HCT116 (cell line): ENCODE data around the gene OSBPL10. TPM values are rescaled to one million over a fixed set of nuclear protein-coding genes. Genes with fewer than 3 reads are reported as not detected.

Experiments
- ATAC-seq: fragments of 200-7000 bp; cut with Tn5 transposase; 2 replicates; pipeline ENCODE4 v1.9.1; 2020; ENCODE audit warnings: mild to moderate bottlenecking, moderate library complexity
- BruUV-seq: library from RNA; stranded (reverse); fragments of 400-500 nt; replicated peaks from 2 replicates; lab custom pipeline; 2021; lab: Mats Ljungman, UMichigan
- CTCF ChIA-PET: fragments of 300-600 bp; sonication (Branson Sonifier 250); formaldehyde crosslinking; loops from one replicate; lab custom pipeline; 2021; ENCODE audit warnings: antibody characterized with exemption; lab: Charles Lee
- POLR2A ChIA-PET: fragments of 300-600, 350-600 bp; sonication (Branson Sonifier 250); formaldehyde crosslinking; loops from one replicate; lab custom pipeline; 2021; ENCODE audit warnings: antibody characterized with exemption; lab: Charles Lee
- RAD21 ChIA-PET, 2 experiments: fragments of 300-600 bp; sonication (Branson Sonifier 250); formaldehyde crosslinking; loops; one replicate each; lab custom pipeline; 2023; ENCODE audit warnings: low total read pairs in 2 of 2; ENCODE audit not compliant: uncharacterized antibody in 2 of 2, unreplicated experiment in 2 of 2, low non-redundant PET in 1 of 2; lab: Charles Lee
- DNase-seq: peaks from one replicate; pipeline ENCODE4 v3.0.0-alpha.2; 2010; ENCODE audit warnings: low read depth, low spot score
- H2AFZ ChIP-seq: fragments of 200-600 bp; shearing (Covaris generic), sonication (generic); 2 replicates; pipeline ENCODE4 v1.6.1; 2017; ENCODE audit warnings: low read depth, mixed run types, mixed read lengths, antibody characterized with exemption, low read length; ENCODE audit not compliant: poor library complexity, severe bottlenecking
- H3K27ac ChIP-seq: 2 replicates; pipeline ENCODE4 v1.5.1; 2012; ENCODE audit warnings: low read depth, low read length
- H3K27me3 ChIP-seq: fragments of 200-600 bp; sonication (generic); 2 replicates; pipeline ENCODE4 v1.6.1; 2016; ENCODE audit warnings: mixed run types, low read length, mixed read lengths; ENCODE audit not compliant: insufficient read depth
- H3K36me3 ChIP-seq, 2 experiments: fragments of 200-500 bp in 1 of 2; fragments of 200-600 bp in 1 of 2; sonication (Bioruptor generic) in 1 of 2; sonication (generic) in 1 of 2; 2 replicates each; pipeline versions ENCODE4 v1.5.1 to v1.6.1; 2014 to 2016; ENCODE audit warnings: low read length in 2 of 2, inconsistent platforms in 1 of 2, mixed read lengths in 1 of 2, mixed run types in 1 of 2; ENCODE audit not compliant: insufficient read depth in 2 of 2, control insufficient read depth in 1 of 2
- H3K4me1 ChIP-seq, 2 experiments: fragments of 200-600 bp in 1 of 2; sonication (generic) in 1 of 2; 2 replicates each; pipeline versions ENCODE4 v1.5.1 to v1.6.1; 2012 to 2017; ENCODE audit warnings: low read length in 2 of 2, inconsistent platforms in 1 of 2, mild to moderate bottlenecking in 1 of 2, mixed read lengths in 1 of 2, mixed run types in 1 of 2, moderate library complexity in 1 of 2; ENCODE audit not compliant: insufficient read depth in 2 of 2, control insufficient read depth in 1 of 2
- H3K4me2 ChIP-seq: fragments of 200-600 bp; sonication (generic); 2 replicates; pipeline ENCODE4 v1.6.1; 2017; ENCODE audit warnings: mixed run types, low read length, mixed read lengths
- H3K4me3 ChIP-seq, 2 experiments: fragments of 200-600 bp in 1 of 2; sonication (generic) in 1 of 2; replicated peaks in 1 of 2; 2 replicates each; pipeline ENCODE4 v1.5.1; 2011 to 2016; ENCODE audit warnings: low read length in 2 of 2, control low read depth in 1 of 2, low read depth in 1 of 2, mild to moderate bottlenecking in 1 of 2, mixed read lengths in 1 of 2, mixed run types in 1 of 2
- H3K79me2 ChIP-seq: fragments of 200-600 bp; sonication (generic); 2 replicates; pipeline ENCODE4 v1.6.1; 2017; ENCODE audit warnings: mild to moderate bottlenecking, mixed run types, low read length, moderate library complexity, mixed read lengths; ENCODE audit not compliant: insufficient read depth
- H3K9ac ChIP-seq: fragments of 200-600 bp; sonication (generic); 2 replicates; pipeline ENCODE4 v1.6.1; 2016; ENCODE audit warnings: low read length, mixed read lengths
- H3K9me2 ChIP-seq: fragments of 200-600 bp; sonication (generic), shearing (Covaris generic); 2 replicates; pipeline ENCODE4 v1.6.1; 2017; ENCODE audit warnings: mixed run types, mild to moderate bottlenecking, moderate library complexity; ENCODE audit not compliant: insufficient read depth
- H3K9me3 ChIP-seq, 2 experiments: fragments of 200-500 bp in 1 of 2; fragments of 200-600 bp in 1 of 2; sonication (Bioruptor generic) in 1 of 2; sonication (generic) in 1 of 2; 2 replicates each; pipeline ENCODE4 v1.6.1; 2014 to 2017; ENCODE audit warnings: low read length in 2 of 2, mixed read lengths in 2 of 2, inconsistent platforms in 1 of 2, low read depth in 1 of 2, mild to moderate bottlenecking in 1 of 2, mixed run types in 1 of 2, moderate library complexity in 1 of 2; ENCODE audit not compliant: control insufficient read depth in 1 of 2, insufficient read depth in 1 of 2
- H4K20me1 ChIP-seq: fragments of 200-600 bp; sonication (generic), shearing (Covaris generic); 2 replicates; pipeline ENCODE4 v1.6.1; 2017; ENCODE audit warnings: mixed run types, mild to moderate bottlenecking, moderate library complexity; ENCODE audit not compliant: insufficient read depth
- ATF3 ChIP-seq: IDR thresholded peaks from 2 replicates; pipeline ENCODE4 v1.6.1; 2012
- CBX3 ChIP-seq: IDR thresholded peaks from 2 replicates; pipeline ENCODE4 v1.6.1; 2012; ENCODE audit warnings: low read depth
- CEBPB ChIP-seq: IDR thresholded peaks from 2 replicates; pipeline ENCODE4 v1.6.1; 2012; ENCODE audit warnings: low read depth
- EZH2 ChIP-seq: fragments of 200-600 bp; sonication (generic); IDR thresholded peaks from 2 replicates; pipeline ENCODE4 v1.6.1; 2017; ENCODE audit warnings: antibody characterized with exemption, mixed run types
- EZH2phosphoT487 ChIP-seq: fragments of 200-600 bp; IDR thresholded peaks from 2 replicates; pipeline ENCODE4 v1.6.1; 2018; ENCODE audit warnings: antibody characterized with exemption, borderline replicate concordance
- JUND ChIP-seq: IDR thresholded peaks from 2 replicates; pipeline ENCODE4 v1.6.1; 2012
- POLR2AphosphoS5 ChIP-seq: IDR thresholded peaks from 2 replicates; pipeline ENCODE4 v1.6.1; 2011; ENCODE audit warnings: mild to moderate bottlenecking, low read depth, low read length, moderate library complexity
- RAD21 ChIP-seq: IDR thresholded peaks from 2 replicates; pipeline ENCODE4 v1.6.1; 2012; ENCODE audit warnings: low read depth, mild to moderate bottlenecking
- SIN3A ChIP-seq: IDR thresholded peaks from 2 replicates; pipeline ENCODE4 v1.6.1; 2012; ENCODE audit warnings: low read depth
- ZBTB33 ChIP-seq: IDR thresholded peaks from 2 replicates; pipeline ENCODE4 v1.6.1; 2011; ENCODE audit warnings: mild to moderate bottlenecking, low read length, moderate library complexity; ENCODE audit not compliant: insufficient replicate concordance; ENCODE audit errors: extremely low read depth
- ZNF274 ChIP-seq: fragments of 200-500 bp; sonication (Bioruptor generic); IDR thresholded peaks from 2 replicates; pipeline ENCODE4 v1.6.1; 2014; ENCODE audit warnings: mild to moderate bottlenecking, low read depth, low read length, inconsistent platforms
- intact Hi-C: fragments of 100-400 bp; cut with micrococcal nuclease; formaldehyde crosslinking; loops from 2 replicates; pipeline ENCODE4 v1.10.0; 2022
- total RNA-seq: library from RNA; stranded (reverse); gene quantifications from one replicate; pipeline ENCODE4 v1.2.1, GENCODE V29; 2021; ENCODE audit not compliant: unreplicated experiment
- TF ChIP-seq, protein P1 (sequence below): IDR thresholded peaks from 2 replicates; pipeline ENCODE4 v1.6.1; 2012; ENCODE audit warnings: low read depth

OSBPL10 gene
- total RNA-seq, 1 experiment from 2014 or later: 25.8 TPM

- no peaks in the 10 kb centered on the region for H3K4me1 ChIP-seq
- H3K27me3 ChIP-seq: no peaks in the 10 kb centered on the region
- no peak overlapping the region for H3K4me2 ChIP-seq
- H3K36me3 ChIP-seq: no peaks in the 10 kb centered on the region
- CTCF ChIA-PET: no interaction called here
- TF ChIP-seq RAD21: no peak
- TF ChIP-seq ATF3: no peak
- TF ChIP-seq EZH2: no peak
- no peak for TF ChIP-seq CBX3
- no peak for TF ChIP-seq ZNF274
- no peak overlapping the region for H3K9ac ChIP-seq
- no peak overlapping the region for H3K4me3 ChIP-seq
- POLR2A ChIA-PET: no interaction called here
- H3K9me3 ChIP-seq: no peaks in the 10 kb centered on the region
- no peak for ATAC-seq
- RAD21 ChIA-PET: no interaction called here
- H3K27ac ChIP-seq: no peak overlapping the region
- no peaks in the 10 kb centered on the region for H4K20me1 ChIP-seq
- no peak for DNase-seq
- BruUV-seq: no TSS peak
- H2AFZ ChIP-seq: no peak overlapping the region
- no peaks in the 10 kb centered on the region for H3K9me2 ChIP-seq
- H3K79me2 ChIP-seq: no peaks in the 10 kb centered on the region
- intact Hi-C loops: no loop called here
Measured at GRCh38 chr3:31754575-31755278, 226.3 kb downstream of the OSBPL10 start.

DNA sequence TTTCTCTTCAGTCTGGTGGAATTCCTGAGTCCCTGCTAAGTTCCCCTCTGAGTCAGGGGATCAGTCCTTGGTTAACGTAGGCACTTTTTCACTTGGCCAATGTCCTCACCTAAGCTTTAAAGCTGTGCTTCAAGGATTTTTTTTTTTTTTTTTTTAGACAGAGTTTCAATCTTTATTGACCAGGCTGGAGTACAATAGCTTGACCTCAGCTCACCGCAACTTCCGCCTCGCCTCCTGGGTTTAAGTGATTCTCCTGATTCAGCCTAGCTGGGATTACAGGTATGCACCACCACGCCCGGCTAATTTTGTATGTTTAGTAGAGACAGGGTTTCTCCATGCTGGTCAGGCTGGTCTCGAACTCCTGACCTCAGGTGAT, 228.0 kb downstream of the OSBPL10 start:
- intact Hi-C loops: no loop called here
- no peaks in the 10 kb centered on the region for H4K20me1 ChIP-seq
- DNase-seq (no peak), ATAC-seq (no peak)
- no peak overlapping the region for H3K27ac ChIP-seq
- ChIA-PET RAD21 (no interaction called here), CTCF (no interaction called here), POLR2A (no interaction called here)
- no peak for TF ChIP-seq EZH2phosphoT487
- no peak for TF ChIP-seq CEBPB
- TF ChIP-seq ZBTB33: no peak
- TF ChIP-seq JUND: no peak
- TF ChIP-seq SIN3A: no peak
- TF ChIP-seq POLR2AphosphoS5: no peak
- TF ChIP-seq ATF3: no peak
- TF ChIP-seq, protein P1, sequence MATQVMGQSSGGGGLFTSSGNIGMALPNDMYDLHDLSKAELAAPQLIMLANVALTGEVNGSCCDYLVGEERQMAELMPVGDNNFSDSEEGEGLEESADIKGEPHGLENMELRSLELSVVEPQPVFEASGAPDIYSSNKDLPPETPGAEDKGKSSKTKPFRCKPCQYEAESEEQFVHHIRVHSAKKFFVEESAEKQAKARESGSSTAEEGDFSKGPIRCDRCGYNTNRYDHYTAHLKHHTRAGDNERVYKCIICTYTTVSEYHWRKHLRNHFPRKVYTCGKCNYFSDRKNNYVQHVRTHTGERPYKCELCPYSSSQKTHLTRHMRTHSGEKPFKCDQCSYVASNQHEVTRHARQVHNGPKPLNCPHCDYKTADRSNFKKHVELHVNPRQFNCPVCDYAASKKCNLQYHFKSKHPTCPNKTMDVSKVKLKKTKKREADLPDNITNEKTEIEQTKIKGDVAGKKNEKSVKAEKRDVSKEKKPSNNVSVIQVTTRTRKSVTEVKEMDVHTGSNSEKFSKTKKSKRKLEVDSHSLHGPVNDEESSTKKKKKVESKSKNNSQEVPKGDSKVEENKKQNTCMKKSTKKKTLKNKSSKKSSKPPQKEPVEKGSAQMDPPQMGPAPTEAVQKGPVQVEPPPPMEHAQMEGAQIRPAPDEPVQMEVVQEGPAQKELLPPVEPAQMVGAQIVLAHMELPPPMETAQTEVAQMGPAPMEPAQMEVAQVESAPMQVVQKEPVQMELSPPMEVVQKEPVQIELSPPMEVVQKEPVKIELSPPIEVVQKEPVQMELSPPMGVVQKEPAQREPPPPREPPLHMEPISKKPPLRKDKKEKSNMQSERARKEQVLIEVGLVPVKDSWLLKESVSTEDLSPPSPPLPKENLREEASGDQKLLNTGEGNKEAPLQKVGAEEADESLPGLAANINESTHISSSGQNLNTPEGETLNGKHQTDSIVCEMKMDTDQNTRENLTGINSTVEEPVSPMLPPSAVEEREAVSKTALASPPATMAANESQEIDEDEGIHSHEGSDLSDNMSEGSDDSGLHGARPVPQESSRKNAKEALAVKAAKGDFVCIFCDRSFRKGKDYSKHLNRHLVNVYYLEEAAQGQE: no peak
- no peak for TF ChIP-seq RAD21
- H3K36me3 ChIP-seq: no peaks in the 10 kb centered on the region
- no peaks in the 10 kb centered on the region for H3K9me3 ChIP-seq
- no peak overlapping the region for H3K9ac ChIP-seq
- no peak overlapping the region for H2AFZ ChIP-seq
- no peak overlapping the region for H3K4me3 ChIP-seq
- H3K79me2 ChIP-seq: no peaks in the 10 kb centered on the region
- H3K27me3 ChIP-seq: no peaks in the 10 kb centered on the region
- H3K4me2 ChIP-seq: no peak overlapping the region
- H3K4me1 ChIP-seq: no peaks in the 10 kb centered on the region
- no TSS peak for BruUV-seq
- H3K9me2 ChIP-seq: no peaks in the 10 kb centered on the region
